Nucleus accumbens (tissue), 56 donors: ENCODE data around the gene PCNX2.

Source experiments
- DNase-seq, 56 donors: peaks; one replicate each; lab custom pipeline; 2025; lab: John Stamatoyannopoulos, UW

PCNX2 gene

DNA sequence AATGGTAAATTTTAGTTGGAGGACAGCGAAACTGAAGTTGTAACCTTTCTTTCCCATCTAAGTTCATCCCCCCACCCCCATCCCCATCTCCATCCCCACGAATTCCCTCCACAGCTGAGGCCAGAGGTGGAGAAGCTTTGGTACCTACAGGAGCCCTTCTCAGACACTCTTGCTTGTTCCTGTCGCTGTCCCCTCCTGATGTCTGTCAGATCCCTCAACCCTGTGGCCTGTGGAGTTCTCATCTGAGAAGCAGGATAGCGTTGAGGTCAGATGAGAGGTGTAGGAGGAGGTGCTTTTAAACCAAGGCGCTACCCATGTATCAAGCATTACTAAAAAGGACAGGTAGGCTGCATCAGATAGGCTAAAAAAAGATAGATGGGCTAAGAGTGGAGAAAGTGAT, 344.3 kb downstream of the PCNX2 start:
- DNase-seq = peak in 5 of 56 donors; percentile 12 to 29 (median 26)

GRCh38 chr1:232950197-232951176, 345.0 kb downstream of the PCNX2 start, which contains the start of gene NTPCR:
Gene NTPCR, plus strand, starts transcription at chr1:232950611. Its CDS starts 100 bp downstream, at chr1:232950711.
- DNase-seq = peak in 55 of 56 donors; percentile 18 to 95 (median 86)

- no peak for DNase-seq
Measured at GRCh38 chr1:232949636-232950196, 345.8 kb downstream of the PCNX2 start.

DNA sequence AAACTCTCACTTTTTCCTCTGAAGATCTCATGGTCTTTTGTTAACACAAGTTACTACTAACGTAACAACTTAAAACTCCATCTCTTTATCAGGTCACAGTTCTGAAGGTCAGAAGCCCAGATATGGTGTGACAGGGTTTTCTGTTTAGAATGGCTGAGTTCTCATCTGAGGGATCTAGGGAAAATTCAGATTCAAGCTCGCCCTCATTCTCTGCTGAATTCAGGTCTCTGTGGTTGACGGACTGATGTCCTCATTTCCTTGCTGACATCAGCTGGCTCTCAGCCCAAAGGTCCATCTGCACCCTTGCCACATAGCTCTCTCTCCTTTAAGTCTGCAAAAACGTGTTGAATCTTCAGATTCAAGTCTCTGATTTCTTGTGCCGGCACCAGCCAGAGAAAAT, 351.2 kb downstream of the PCNX2 start:
- DNase-seq = no peak

GRCh38 chr1:232943679-232944252, 351.8 kb downstream of the PCNX2 start:
- no peak for DNase-seq

GRCh38 chr1:232942413-232943294, 352.9 kb downstream of the PCNX2 start:
- no peak for DNase-seq

GRCh38 chr1:232940262-232940661, 355.3 kb downstream of the PCNX2 start:
- no peak for DNase-seq

DNA sequence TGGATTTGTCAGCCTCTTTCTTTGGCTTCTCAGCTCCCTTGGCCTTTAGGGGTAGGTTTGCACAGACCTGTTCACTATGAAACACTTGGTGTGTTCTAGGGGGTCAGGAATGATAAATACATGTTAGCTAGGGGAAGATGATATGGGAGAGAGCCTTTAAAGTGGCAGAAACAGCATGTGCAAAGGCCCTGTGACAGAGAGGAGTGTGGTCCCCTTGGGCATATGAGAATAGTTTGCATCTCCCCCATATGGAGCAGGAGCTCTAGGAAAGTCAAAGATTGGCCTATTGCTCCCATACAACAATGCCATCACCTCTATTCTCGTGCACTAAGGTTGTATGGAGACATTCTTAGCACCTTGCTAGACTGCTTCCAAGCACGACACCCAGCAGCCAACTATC, 355.8 kb downstream of the PCNX2 start:
- no peak for DNase-seq

DNA sequence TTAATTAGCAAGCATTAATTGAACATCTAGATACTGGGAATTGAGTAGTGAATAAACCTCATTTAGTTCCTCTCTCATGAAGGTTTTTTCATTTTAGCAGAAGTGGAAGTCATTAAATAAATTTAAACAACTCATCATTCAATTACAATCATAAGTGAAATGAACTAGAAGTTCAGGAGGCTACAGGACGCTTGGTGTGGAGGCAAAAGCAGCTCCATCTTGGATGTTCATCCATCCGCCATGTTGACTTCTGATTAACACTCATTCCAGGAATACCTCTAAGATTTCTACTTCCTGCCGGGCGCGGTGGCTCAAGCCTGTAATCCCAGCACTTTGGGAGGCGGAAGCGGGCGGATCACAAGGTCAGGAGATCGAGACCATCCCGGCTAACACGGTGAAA, 356.6 kb downstream of the PCNX2 start:
- no peak for DNase-seq

DNA sequence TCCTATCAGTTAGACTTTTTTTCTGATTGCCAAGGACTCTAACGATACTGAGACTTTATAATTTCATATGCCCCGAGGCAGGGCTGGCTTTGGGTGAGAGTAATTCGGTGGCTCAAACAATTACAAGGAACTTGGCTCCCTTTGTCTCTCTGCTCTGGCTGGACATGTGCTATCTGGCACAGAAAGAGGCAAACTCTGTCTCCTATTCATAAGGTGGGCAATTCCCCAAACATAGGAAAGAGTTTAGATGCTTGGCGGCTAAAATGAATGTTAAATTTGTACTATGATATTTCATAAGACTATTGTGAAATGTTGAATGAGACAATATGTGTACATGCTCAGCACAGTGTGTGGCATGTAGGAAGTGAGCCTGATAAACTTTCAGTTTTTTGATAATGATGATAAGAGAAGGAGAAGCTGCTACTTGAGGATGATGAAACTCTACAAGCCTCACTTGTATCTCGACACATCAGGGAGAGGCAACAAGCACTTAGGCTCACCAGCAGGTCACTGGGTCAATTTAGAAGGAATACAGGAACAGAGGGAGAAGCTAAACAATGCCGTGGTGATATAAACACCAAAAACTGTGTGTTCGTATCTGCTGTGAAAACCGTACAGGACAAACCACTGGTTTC, 357.7 kb downstream of the PCNX2 start:
- DNase-seq = no peak

- DNase-seq = no peak
Measured at GRCh38 chr1:232936941-232937340, 358.6 kb downstream of the PCNX2 start.
